ENCODE results near the gene ATAD3C.
"Not testable (repeated sequence)": the region's sequence is repeated elsewhere in the genome, so short reads cannot be mapped to it uniquely, and the experiment has no call there.

Gene ATAD3C

GRCh38 chr1:1459711-1460110 is 10.2 kb downstream of the ATAD3C start:
- not testable (repeated sequence) for H3K27me3 ChIP-seq (ENCODE audit: insufficient read depth, low read length, poor library complexity); H3K79me1 ChIP-seq (ENCODE audit: low read length); H3K4me2 ChIP-seq (ENCODE audit: low read length); H2BK5ac ChIP-seq (ENCODE audit: low read length); H3K79me2 ChIP-seq (ENCODE audit: control insufficient read depth, insufficient read depth, low read length); H3K23ac ChIP-seq (ENCODE audit: low read length); H3K4me1 ChIP-seq (ENCODE audit: control insufficient read depth, low read depth, low read length); H3K4me3 ChIP-seq (ENCODE audit: low read length); H3K18ac ChIP-seq (ENCODE audit: low read length); H4K8ac ChIP-seq (ENCODE audit: low read depth, low read length); H4K5ac ChIP-seq (ENCODE audit: low read length); H3K9ac ChIP-seq (ENCODE audit: low read length); DNase-seq; H2BK15ac ChIP-seq (replicated peaks; ENCODE audit: low read depth); H2AK5ac ChIP-seq (ENCODE audit: low read length); H3K27ac ChIP-seq (ENCODE audit: low read depth, low read length); H2BK120ac ChIP-seq (ENCODE audit: low read depth, low read length); H3K56ac ChIP-seq (ENCODE audit: low read length); H3K4ac ChIP-seq (ENCODE audit: low read depth, low read length); H3K36me3 ChIP-seq (ENCODE audit: control insufficient read depth, insufficient read depth, low read length)
- WGBS (ENCODE audit: extremely low coverage, insufficient coverage, low lambda C conversion rate) = no CpG with 5 or more reads among the region's 14 CpGs

GRCh38 chr1:1460540-1461130 is 11.1 kb downstream of the ATAD3C start:
- no peak overlapping the region for H4K8ac ChIP-seq (ENCODE audit: low read depth, low read length)
- no peak overlapping the region for H3K27ac ChIP-seq (ENCODE audit: low read depth, low read length)
- no peak for DNase-seq
- no peak overlapping the region for H3K9ac ChIP-seq (ENCODE audit: low read length)
- H4K5ac ChIP-seq (ENCODE audit: low read length) = no peak overlapping the region
- no peak overlapping the region for H2BK120ac ChIP-seq (ENCODE audit: low read depth, low read length)
- no peak overlapping the region for H2AK5ac ChIP-seq (ENCODE audit: low read length)
- no peak overlapping the region for H3K56ac ChIP-seq (ENCODE audit: low read length)
- no peaks in the 10 kb centered on the region for H3K79me2 ChIP-seq (ENCODE audit: control insufficient read depth, insufficient read depth, low read length)
- H2BK15ac ChIP-seq (replicated peaks; ENCODE audit: low read depth) = no peak overlapping the region
- no CpG with 5 or more reads among the region's 27 CpGs for WGBS (ENCODE audit: extremely low coverage, insufficient coverage, low lambda C conversion rate)
- no peak overlapping the region for H3K4ac ChIP-seq (ENCODE audit: low read depth, low read length)
- H3K4me3 ChIP-seq (ENCODE audit: low read length) = no peak overlapping the region
- no peak overlapping the region for H3K18ac ChIP-seq (ENCODE audit: low read length)
- no peaks in the 10 kb centered on the region for H3K4me1 ChIP-seq (ENCODE audit: control insufficient read depth, low read depth, low read length)
- H3K36me3 ChIP-seq (ENCODE audit: control insufficient read depth, insufficient read depth, low read length) = no peaks in the 10 kb centered on the region
- H3K27me3 ChIP-seq (ENCODE audit: insufficient read depth, low read length, poor library complexity) = no peaks in the 10 kb centered on the region
- no peak overlapping the region for H2BK5ac ChIP-seq (ENCODE audit: low read length)
- H3K79me1 ChIP-seq (ENCODE audit: low read length) = no peaks in the 10 kb centered on the region
- H3K4me2 ChIP-seq (ENCODE audit: low read length) = no peak overlapping the region
- no peak overlapping the region for H3K23ac ChIP-seq (ENCODE audit: low read length)

- H3K18ac ChIP-seq (ENCODE audit: low read length) = no peak overlapping the region
- H3K23ac ChIP-seq (ENCODE audit: low read length) = no peak overlapping the region
- H2BK5ac ChIP-seq (ENCODE audit: low read length) = no peak overlapping the region
- H3K4me1 ChIP-seq (ENCODE audit: control insufficient read depth, low read depth, low read length) = no peaks in the 10 kb centered on the region
- no CpG with 5 or more reads among the region's 18 CpGs for WGBS (ENCODE audit: extremely low coverage, insufficient coverage, low lambda C conversion rate)
- H3K79me1 ChIP-seq (ENCODE audit: low read length) = no peaks in the 10 kb centered on the region
- no peaks in the 10 kb centered on the region for H3K79me2 ChIP-seq (ENCODE audit: control insufficient read depth, insufficient read depth, low read length)
- H3K4ac ChIP-seq (ENCODE audit: low read depth, low read length) = no peak overlapping the region
- H3K9ac ChIP-seq (ENCODE audit: low read length) = no peak overlapping the region
- DNase-seq = no peak
- H2AK5ac ChIP-seq (ENCODE audit: low read length) = no peak overlapping the region
- H4K8ac ChIP-seq (ENCODE audit: low read depth, low read length) = no peak overlapping the region
- H4K5ac ChIP-seq (ENCODE audit: low read length) = no peak overlapping the region
- H2BK120ac ChIP-seq (ENCODE audit: low read depth, low read length) = no peak overlapping the region
- no peaks in the 10 kb centered on the region for H3K36me3 ChIP-seq (ENCODE audit: control insufficient read depth, insufficient read depth, low read length)
- no peak overlapping the region for H3K4me2 ChIP-seq (ENCODE audit: low read length)
- H3K27me3 ChIP-seq (ENCODE audit: insufficient read depth, low read length, poor library complexity) = no peaks in the 10 kb centered on the region
- H3K27ac ChIP-seq (ENCODE audit: low read depth, low read length) = no peak overlapping the region
- no peak overlapping the region for H3K4me3 ChIP-seq (ENCODE audit: low read length)
- no peak overlapping the region for H3K56ac ChIP-seq (ENCODE audit: low read length)
- H2BK15ac ChIP-seq (replicated peaks; ENCODE audit: low read depth) = no peak overlapping the region
Observed at GRCh38 chr1:1461721-1462317, 12.3 kb downstream of the ATAD3C start.

- H2BK120ac ChIP-seq (ENCODE audit: low read depth, low read length) = no peak overlapping the region
- no peaks in the 10 kb centered on the region for H3K79me1 ChIP-seq (ENCODE audit: low read length)
- no peak overlapping the region for H3K4me3 ChIP-seq (ENCODE audit: low read length)
- no peak overlapping the region for H3K4me2 ChIP-seq (ENCODE audit: low read length)
- no peaks in the 10 kb centered on the region for H3K4me1 ChIP-seq (ENCODE audit: control insufficient read depth, low read depth, low read length)
- WGBS (ENCODE audit: extremely low coverage, insufficient coverage, low lambda C conversion rate) = no CpG with 5 or more reads among the region's 26 CpGs
- no peak overlapping the region for H3K23ac ChIP-seq (ENCODE audit: low read length)
- no peaks in the 10 kb centered on the region for H3K36me3 ChIP-seq (ENCODE audit: control insufficient read depth, insufficient read depth, low read length)
- no peak overlapping the region for H4K5ac ChIP-seq (ENCODE audit: low read length)
- H3K27ac ChIP-seq (ENCODE audit: low read depth, low read length) = no peak overlapping the region
- no peaks in the 10 kb centered on the region for H3K27me3 ChIP-seq (ENCODE audit: insufficient read depth, low read length, poor library complexity)
- no peak overlapping the region for H2BK15ac ChIP-seq (replicated peaks; ENCODE audit: low read depth)
- no peak overlapping the region for H4K8ac ChIP-seq (ENCODE audit: low read depth, low read length)
- peak; percentile 16 for DNase-seq
- no peak overlapping the region for H3K9ac ChIP-seq (ENCODE audit: low read length)
- no peak overlapping the region for H3K56ac ChIP-seq (ENCODE audit: low read length)
- no peak overlapping the region for H2BK5ac ChIP-seq (ENCODE audit: low read length)
- no peak overlapping the region for H3K4ac ChIP-seq (ENCODE audit: low read depth, low read length)
- no peaks in the 10 kb centered on the region for H3K79me2 ChIP-seq (ENCODE audit: control insufficient read depth, insufficient read depth, low read length)
- no peak overlapping the region for H3K18ac ChIP-seq (ENCODE audit: low read length)
- H2AK5ac ChIP-seq (ENCODE audit: low read length) = no peak overlapping the region
Observed at GRCh38 chr1:1462318-1462966, 13.0 kb downstream of the ATAD3C start.

GRCh38 chr1:1463312-1463711 is 13.8 kb downstream of the ATAD3C start:
- Histone ChIP-seq H3K36me3 (ENCODE audit: control insufficient read depth, insufficient read depth, low read length) (no peaks in the 10 kb centered on the region), H3K18ac (ENCODE audit: low read length) (no peak overlapping the region), H4K5ac (ENCODE audit: low read length) (no peak overlapping the region), H2BK5ac (ENCODE audit: low read length) (no peak overlapping the region), H3K79me2 (ENCODE audit: control insufficient read depth, insufficient read depth, low read length) (no peaks in the 10 kb centered on the region), H3K4me1 (ENCODE audit: control insufficient read depth, low read depth, low read length) (no peaks in the 10 kb centered on the region), H3K27me3 (ENCODE audit: insufficient read depth, low read length, poor library complexity) (no peaks in the 10 kb centered on the region), H3K4me2 (ENCODE audit: low read length) (no peak overlapping the region), H3K9ac (ENCODE audit: low read length) (no peak overlapping the region), H3K4ac (ENCODE audit: low read depth, low read length) (no peak overlapping the region), H3K4me3 (ENCODE audit: low read length) (no peak overlapping the region), H2BK15ac (replicated peaks; ENCODE audit: low read depth) (no peak overlapping the region), H4K8ac (ENCODE audit: low read depth, low read length) (no peak overlapping the region), H3K23ac (ENCODE audit: low read length) (no peak overlapping the region), H3K27ac (ENCODE audit: low read depth, low read length) (no peak overlapping the region), H3K79me1 (ENCODE audit: low read length) (no peaks in the 10 kb centered on the region), H3K56ac (ENCODE audit: low read length) (no peak overlapping the region), H2AK5ac (ENCODE audit: low read length) (no peak overlapping the region), H2BK120ac (ENCODE audit: low read depth, low read length) (no peak overlapping the region)
- no peak for DNase-seq
- WGBS (ENCODE audit: extremely low coverage, insufficient coverage, low lambda C conversion rate) = no CpG with 5 or more reads among the region's 7 CpGs

Data from mesendoderm (in vitro differentiated cells).